SU-DHL-6 (cell line): ENCODE measurements around the gene ZMYND10.

Experiments
- H2AFZ ChIP-seq: fragments of 200-600 bp; sonication (generic); 2 replicates; pipeline ENCODE4 v1.6.1; 2014; ENCODE audit warnings: low read depth, mild to moderate bottlenecking, moderate library complexity, mixed read lengths, antibody characterized with exemption, low read length; ENCODE audit not compliant: severe bottlenecking
- H3F3A ChIP-seq: fragments of 200-600 bp; shearing (Covaris generic); 2 replicates; pipeline ENCODE4 v1.6.0; 2016; ENCODE audit warnings: antibody characterized with exemption, mild to moderate bottlenecking; ENCODE audit not compliant: insufficient read depth
- H3K27ac ChIP-seq: fragments of 200-600 bp; sonication (generic); 2 replicates; pipeline ENCODE4 v1.5.1; 2016; ENCODE audit warnings: low read depth, mild to moderate bottlenecking, low read length, moderate library complexity, mixed read lengths
- H3K27me3 ChIP-seq: fragments of 200-600 bp; sonication (generic), shearing (Covaris generic); 2 replicates; pipeline ENCODE4 v1.6.0; 2014; ENCODE audit warnings: mild to moderate bottlenecking, low read length
- H3K36me3 ChIP-seq: fragments of 200-600 bp; sonication (generic); 2 replicates; pipeline ENCODE4 v1.6.1; 2014; ENCODE audit warnings: mild to moderate bottlenecking, low read length, mixed read lengths
- H3K4me2 ChIP-seq: fragments of 300-600, 200-600 bp; shearing (Covaris generic), sonication (generic); 2 replicates; pipeline ENCODE4 v1.6.0; 2014; ENCODE audit warnings: low read length, low read depth, mild to moderate bottlenecking; ENCODE audit not compliant: poor library complexity, severe bottlenecking
- H3K4me3 ChIP-seq: fragments of 200-600 bp; sonication (generic); 2 replicates; pipeline ENCODE4 v1.5.1; 2014; ENCODE audit warnings: antibody characterized with exemption, low read length, mild to moderate bottlenecking, mixed read lengths; ENCODE audit not compliant: insufficient read depth, poor library complexity, severe bottlenecking
- H3K79me2 ChIP-seq: fragments of 200-600 bp; sonication (generic); 2 replicates; pipeline ENCODE4 v1.6.1; 2014; ENCODE audit warnings: mild to moderate bottlenecking, low read length, moderate library complexity; ENCODE audit not compliant: insufficient read depth
- H3K9ac ChIP-seq: fragments of 200-600 bp; sonication (generic); 2 replicates; pipeline ENCODE4 v1.7.0; 2014; ENCODE audit warnings: mild to moderate bottlenecking, low read length
- H3K9me2 ChIP-seq: fragments of 200-600 bp; sonication (generic); replicated peaks from 2 replicates; pipeline ENCODE4 v1.6.1; 2014; ENCODE audit warnings: low read length; ENCODE audit not compliant: insufficient read depth
- H3K9me3 ChIP-seq: fragments of 200-600 bp; sonication (generic); 2 replicates; pipeline ENCODE4 v1.6.1; 2014; ENCODE audit warnings: low read length, mixed read lengths; ENCODE audit not compliant: insufficient read depth
- H4K20me1 ChIP-seq: fragments of 200-600 bp; sonication (generic); 2 replicates; pipeline ENCODE4 v1.6.1; 2014; ENCODE audit warnings: low read depth, mild to moderate bottlenecking, antibody characterized with exemption, low read length, moderate library complexity, mixed read lengths
- EZH2phosphoT487 ChIP-seq: fragments of 200-600 bp; sonication (generic), shearing (Covaris generic); conservative IDR thresholded peaks from 2 replicates; pipeline ENCODE4 v1.6.1; 2018; ENCODE audit warnings: mild to moderate bottlenecking, antibody characterized with exemption, low read length, moderate library complexity, mixed read lengths
- TF ChIP-seq, protein P1 (sequence below): fragments of 200-600 bp; sonication (generic); IDR thresholded peaks from one replicate; pipeline ENCODE4 v1.5.1; 2017; ENCODE audit warnings: antibody characterized with exemption, mild to moderate bottlenecking, low read length, moderate library complexity; ENCODE audit not compliant: insufficient read depth, poor library complexity, severe bottlenecking

The ZMYND10 gene

DNA sequence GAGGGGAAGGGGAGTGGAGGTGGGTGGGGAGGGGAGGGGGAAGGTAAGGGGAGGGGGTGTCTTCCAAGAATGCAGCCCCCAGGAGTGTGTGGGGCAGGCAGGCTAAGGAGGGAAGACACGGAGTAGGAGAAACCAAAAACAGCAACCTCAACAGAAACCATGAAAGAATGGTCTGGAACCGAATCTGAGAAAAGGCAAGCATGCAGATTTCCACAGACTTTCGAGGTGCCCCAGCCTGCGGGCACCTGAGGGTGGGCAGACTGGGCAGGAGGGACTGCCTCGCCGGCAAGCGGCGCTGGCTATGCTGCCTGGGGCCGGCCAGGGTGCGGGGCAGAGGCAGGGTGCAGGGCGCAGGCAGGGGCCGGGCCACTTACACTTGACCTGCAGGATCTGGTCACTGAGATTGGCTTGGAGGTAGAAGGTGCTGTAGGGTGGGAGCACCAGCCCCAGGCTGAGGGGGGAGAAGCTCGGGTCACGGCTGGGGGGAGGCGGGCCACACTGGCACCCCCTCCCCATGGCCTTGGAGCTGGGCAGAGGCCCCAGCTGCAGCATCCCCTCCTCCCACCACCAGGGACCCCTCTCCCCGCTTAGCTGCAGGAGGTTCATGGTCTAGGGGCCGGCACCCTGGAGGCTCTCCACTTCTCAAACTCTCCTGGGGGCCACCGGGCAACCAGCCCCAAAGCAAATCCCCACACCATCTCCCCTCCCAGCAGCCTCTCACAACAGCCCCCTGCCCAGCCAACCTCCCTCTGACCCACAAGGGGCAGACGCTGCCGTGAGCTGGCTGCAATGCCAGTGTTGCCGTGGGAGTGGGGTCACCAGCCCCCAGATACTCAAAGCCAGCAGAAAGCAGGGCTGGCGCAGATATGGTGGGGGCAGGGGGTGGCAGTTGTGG, 29.1 kb upstream of the ZMYND10 start:
- Histone ChIP-seq H3F3A (no peaks in the 10 kb centered on the region), H2AFZ (no peak overlapping the region), H3K27ac (no peak overlapping the region), H3K9me3 (no peaks in the 10 kb centered on the region), H3K36me3 (no peaks in the 10 kb centered on the region), H3K9ac (no peak overlapping the region), H3K4me3 (no peak overlapping the region), H3K9me2 (no peaks in the 10 kb centered on the region), H3K4me2 (no peak overlapping the region), H3K79me2 (no peaks in the 10 kb centered on the region), H3K27me3 (no peaks in the 10 kb centered on the region), H4K20me1 (no peaks in the 10 kb centered on the region)
- TF ChIP-seq, protein P1, sequence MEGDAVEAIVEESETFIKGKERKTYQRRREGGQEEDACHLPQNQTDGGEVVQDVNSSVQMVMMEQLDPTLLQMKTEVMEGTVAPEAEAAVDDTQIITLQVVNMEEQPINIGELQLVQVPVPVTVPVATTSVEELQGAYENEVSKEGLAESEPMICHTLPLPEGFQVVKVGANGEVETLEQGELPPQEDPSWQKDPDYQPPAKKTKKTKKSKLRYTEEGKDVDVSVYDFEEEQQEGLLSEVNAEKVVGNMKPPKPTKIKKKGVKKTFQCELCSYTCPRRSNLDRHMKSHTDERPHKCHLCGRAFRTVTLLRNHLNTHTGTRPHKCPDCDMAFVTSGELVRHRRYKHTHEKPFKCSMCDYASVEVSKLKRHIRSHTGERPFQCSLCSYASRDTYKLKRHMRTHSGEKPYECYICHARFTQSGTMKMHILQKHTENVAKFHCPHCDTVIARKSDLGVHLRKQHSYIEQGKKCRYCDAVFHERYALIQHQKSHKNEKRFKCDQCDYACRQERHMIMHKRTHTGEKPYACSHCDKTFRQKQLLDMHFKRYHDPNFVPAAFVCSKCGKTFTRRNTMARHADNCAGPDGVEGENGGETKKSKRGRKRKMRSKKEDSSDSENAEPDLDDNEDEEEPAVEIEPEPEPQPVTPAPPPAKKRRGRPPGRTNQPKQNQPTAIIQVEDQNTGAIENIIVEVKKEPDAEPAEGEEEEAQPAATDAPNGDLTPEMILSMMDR: no peak
- TF ChIP-seq EZH2phosphoT487: no peak

DNA sequence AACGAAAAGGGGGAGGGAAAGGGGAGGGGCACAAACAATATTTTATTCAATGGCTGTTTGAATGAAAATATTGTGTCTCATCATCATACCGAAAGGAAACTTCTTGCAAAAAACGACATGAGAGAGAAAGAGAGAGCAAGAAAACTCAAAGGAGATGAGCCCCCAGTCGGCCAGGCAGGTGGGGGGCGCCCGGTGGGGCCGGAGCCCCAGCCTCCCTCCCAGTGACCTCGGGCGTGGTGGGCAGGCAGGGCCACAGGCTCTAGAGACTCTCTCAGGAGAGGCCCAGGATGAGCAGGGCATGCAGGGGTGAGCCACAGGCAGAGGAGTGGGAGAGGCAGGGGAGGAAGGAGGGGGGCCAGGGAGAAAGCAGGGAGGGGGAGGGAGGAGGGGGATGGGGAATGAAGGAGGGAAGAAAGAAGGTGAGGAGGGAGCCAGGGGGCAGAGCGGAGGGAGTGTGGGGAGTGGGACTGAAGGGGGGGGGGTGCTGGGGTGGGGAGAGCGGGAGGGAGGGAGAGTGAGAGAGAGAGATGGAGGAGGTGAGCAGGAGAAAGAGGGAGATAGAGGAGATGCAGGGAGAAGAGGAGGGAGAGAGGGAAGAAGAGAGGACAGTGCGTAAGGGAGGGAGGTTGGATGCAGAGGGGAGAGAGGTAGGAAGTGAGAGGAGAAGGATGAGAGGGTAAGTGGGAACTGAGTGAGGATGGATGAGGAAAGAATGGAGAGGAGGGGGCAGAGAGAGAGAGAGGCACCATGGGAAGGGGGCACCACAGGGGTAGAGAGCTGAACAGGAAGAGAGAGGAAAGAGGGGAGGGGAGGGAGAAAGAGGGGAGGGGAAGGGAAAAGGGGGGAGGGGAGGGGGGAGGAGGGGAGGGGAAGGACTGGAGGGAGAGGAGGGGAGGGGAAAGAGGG, 27.9 kb upstream of the ZMYND10 start:
- Histone ChIP-seq H3K36me3 (no peaks in the 10 kb centered on the region), H3F3A (no peaks in the 10 kb centered on the region), H2AFZ (no peak overlapping the region), H3K27ac (no peak overlapping the region), H4K20me1 (no peaks in the 10 kb centered on the region), H3K27me3 (no peaks in the 10 kb centered on the region), H3K9me2 (no peaks in the 10 kb centered on the region), H3K79me2 (no peaks in the 10 kb centered on the region), H3K4me2 (no peak overlapping the region), H3K4me3 (no peak overlapping the region), H3K9me3 (no peaks in the 10 kb centered on the region), H3K9ac (no peak overlapping the region)
- no peak for TF ChIP-seq EZH2phosphoT487
- TF ChIP-seq, protein P1: no peak

DNA sequence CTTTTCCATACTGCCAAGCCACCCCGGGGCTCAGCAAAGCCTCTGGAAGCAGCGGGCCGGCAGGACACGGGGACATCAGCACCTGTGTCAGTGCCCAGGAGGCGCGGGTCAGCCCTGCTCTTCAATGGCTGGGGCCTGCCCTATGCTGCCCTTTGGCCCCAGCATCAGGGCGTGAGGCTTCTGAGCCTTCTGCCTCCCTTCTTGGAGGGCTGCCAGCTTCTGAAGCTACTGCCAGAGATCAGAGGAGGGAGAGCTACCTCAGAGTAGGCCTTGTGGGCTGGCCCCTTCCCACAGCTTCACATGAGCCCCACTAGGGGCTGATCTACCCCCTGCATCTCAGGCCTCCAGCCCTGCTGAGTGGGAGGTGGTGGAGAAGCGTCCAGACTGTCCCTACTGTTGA, 26.8 kb upstream of the ZMYND10 start:
- TF ChIP-seq, protein P1: no peak
- TF ChIP-seq EZH2phosphoT487: no peak
- Histone ChIP-seq H3K9me3 (no peaks in the 10 kb centered on the region), H3K27ac (no peak overlapping the region), H3K4me2 (no peak overlapping the region), H3K4me3 (no peak overlapping the region), H3F3A (no peaks in the 10 kb centered on the region), H3K9me2 (no peaks in the 10 kb centered on the region), H2AFZ (no peak overlapping the region), H4K20me1 (no peaks in the 10 kb centered on the region), H3K79me2 (no peaks in the 10 kb centered on the region), H3K9ac (no peak overlapping the region), H3K36me3 (no peaks in the 10 kb centered on the region), H3K27me3 (no peaks in the 10 kb centered on the region)
